ENCODE measurements around the gene BCL11A. TPM values are rescaled to one million over a fixed set of nuclear protein-coding genes. Genes with fewer than 3 reads are reported as not detected.

Gene BCL11A
- total RNA-seq, 1 experiment from 2014 or later: 0.29 TPM

GRCh38 chr2:60520151-60520876 is 33.1 kb downstream of the BCL11A start:
- H3K4me3 Mint-ChIP-seq (ENCODE audit: unreplicated experiment): no peak overlapping the region
- intact Hi-C loops (cut with micrococcal nuclease; ENCODE audit: unreplicated experiment): no loop called here
- BruUV-seq (replicated peaks): no TSS peak
- CTCF ChIA-PET: no interaction called here
- H3K9me3 Mint-ChIP-seq (ENCODE audit: unreplicated experiment): peaks cover 14% of the 10 kb centered on the region
- no peak for DNase-seq
- H3K4me1 Mint-ChIP-seq (ENCODE audit: low read depth, unreplicated experiment): peaks cover 22% of the 10 kb centered on the region
- Histone ChIP-seq H3K36me3 (ENCODE audit: control insufficient read depth, insufficient read depth, low read length) (no peaks in the 10 kb centered on the region), H3K27me3 (replicated peaks; ENCODE audit: control insufficient read depth, insufficient read depth, low read length) (no peaks in the 10 kb centered on the region), H3K4me3 (ENCODE audit: low read depth, low read length) (no peak overlapping the region), H3K4me1 (peaks cover 16% of the 10 kb centered on the region), H3K9me3 (no peaks in the 10 kb centered on the region)
- no peak overlapping the region for H3K27ac Mint-ChIP-seq (ENCODE audit: unreplicated experiment)
- no peaks in the 10 kb centered on the region for H3K27me3 Mint-ChIP-seq (ENCODE audit: insufficient read depth, unreplicated experiment)
- POLR2A ChIA-PET: no interaction called here
- no peaks in the 10 kb centered on the region for H3K36me3 Mint-ChIP-seq (ENCODE audit: insufficient read depth, unreplicated experiment)
- TF ChIP-seq, protein P1, sequence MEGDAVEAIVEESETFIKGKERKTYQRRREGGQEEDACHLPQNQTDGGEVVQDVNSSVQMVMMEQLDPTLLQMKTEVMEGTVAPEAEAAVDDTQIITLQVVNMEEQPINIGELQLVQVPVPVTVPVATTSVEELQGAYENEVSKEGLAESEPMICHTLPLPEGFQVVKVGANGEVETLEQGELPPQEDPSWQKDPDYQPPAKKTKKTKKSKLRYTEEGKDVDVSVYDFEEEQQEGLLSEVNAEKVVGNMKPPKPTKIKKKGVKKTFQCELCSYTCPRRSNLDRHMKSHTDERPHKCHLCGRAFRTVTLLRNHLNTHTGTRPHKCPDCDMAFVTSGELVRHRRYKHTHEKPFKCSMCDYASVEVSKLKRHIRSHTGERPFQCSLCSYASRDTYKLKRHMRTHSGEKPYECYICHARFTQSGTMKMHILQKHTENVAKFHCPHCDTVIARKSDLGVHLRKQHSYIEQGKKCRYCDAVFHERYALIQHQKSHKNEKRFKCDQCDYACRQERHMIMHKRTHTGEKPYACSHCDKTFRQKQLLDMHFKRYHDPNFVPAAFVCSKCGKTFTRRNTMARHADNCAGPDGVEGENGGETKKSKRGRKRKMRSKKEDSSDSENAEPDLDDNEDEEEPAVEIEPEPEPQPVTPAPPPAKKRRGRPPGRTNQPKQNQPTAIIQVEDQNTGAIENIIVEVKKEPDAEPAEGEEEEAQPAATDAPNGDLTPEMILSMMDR (IDR thresholded peaks at IDR 0.05; ENCODE audit: insufficient read depth in 1 of 2, low read depth in 1 of 2, low read length in 1 of 2, severe bottlenecking in 1 of 2, unreplicated experiment in 1 of 2): no peak

DNA sequence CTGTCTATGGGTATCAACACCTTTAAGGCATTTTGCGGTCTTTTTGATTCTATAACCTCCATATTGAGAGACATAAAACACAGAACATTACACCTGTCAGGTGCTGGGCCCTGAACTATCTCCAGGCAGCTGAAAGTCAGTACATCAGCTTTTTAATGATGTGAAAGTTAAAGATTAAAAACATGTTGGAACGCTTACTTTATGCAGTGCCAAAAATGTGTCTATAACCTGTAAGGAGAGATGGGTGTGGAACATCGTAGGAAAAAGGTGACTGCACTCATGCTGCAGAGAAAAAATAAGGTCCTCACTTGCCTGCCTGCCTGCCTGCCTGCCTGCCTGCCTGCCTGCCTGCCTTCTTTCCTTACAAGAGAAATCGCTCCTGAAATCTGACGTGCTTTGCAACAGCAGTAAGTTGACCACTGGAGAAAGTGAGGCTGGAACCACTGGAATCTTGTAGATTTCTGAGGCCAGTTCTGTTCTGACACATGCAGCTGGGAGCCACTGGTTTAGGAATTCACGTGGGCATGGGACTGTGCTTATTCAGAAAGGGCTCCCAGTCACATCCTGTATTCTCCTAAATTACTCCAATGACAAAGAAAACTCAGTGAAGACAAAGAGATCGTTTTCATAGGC is 34.1 kb downstream of the BCL11A start:
- H3K27me3 Mint-ChIP-seq (ENCODE audit: insufficient read depth, unreplicated experiment): no peaks in the 10 kb centered on the region
- intact Hi-C loops (cut with micrococcal nuclease; ENCODE audit: unreplicated experiment): no loop called here
- no peaks in the 10 kb centered on the region for H3K27me3 ChIP-seq (replicated peaks; ENCODE audit: control insufficient read depth, insufficient read depth, low read length)
- peaks cover 32% of the 10 kb centered on the region for H3K4me1 Mint-ChIP-seq (ENCODE audit: low read depth, unreplicated experiment)
- no peak for DNase-seq
- H3K4me3 ChIP-seq (ENCODE audit: low read depth, low read length): no peak overlapping the region
- no peaks in the 10 kb centered on the region for H3K36me3 Mint-ChIP-seq (ENCODE audit: insufficient read depth, unreplicated experiment)
- ChIA-PET POLR2A (no interaction called here), CTCF (no interaction called here)
- BruUV-seq (replicated peaks): no TSS peak
- TF ChIP-seq, protein P1 (IDR thresholded peaks at IDR 0.05; ENCODE audit: insufficient read depth in 1 of 2, low read depth in 1 of 2, low read length in 1 of 2, severe bottlenecking in 1 of 2, unreplicated experiment in 1 of 2): no peak
- peaks cover 25% of the 10 kb centered on the region for H3K4me1 ChIP-seq
- no peaks in the 10 kb centered on the region for H3K36me3 ChIP-seq (ENCODE audit: control insufficient read depth, insufficient read depth, low read length)
- no peak overlapping the region for H3K27ac Mint-ChIP-seq (ENCODE audit: unreplicated experiment)
- no peaks in the 10 kb centered on the region for H3K9me3 ChIP-seq
- H3K9me3 Mint-ChIP-seq (ENCODE audit: unreplicated experiment): peaks cover 14% of the 10 kb centered on the region
- H3K4me3 Mint-ChIP-seq (ENCODE audit: unreplicated experiment): no peak overlapping the region

- Mint-ChIP-seq H3K4me1 (ENCODE audit: low read depth, unreplicated experiment) (peaks cover 32% of the 10 kb centered on the region), H3K36me3 (ENCODE audit: insufficient read depth, unreplicated experiment) (no peaks in the 10 kb centered on the region), H3K27me3 (ENCODE audit: insufficient read depth, unreplicated experiment) (no peaks in the 10 kb centered on the region), H3K4me3 (ENCODE audit: unreplicated experiment) (no peak overlapping the region), H3K27ac (ENCODE audit: unreplicated experiment) (no peak overlapping the region), H3K9me3 (ENCODE audit: unreplicated experiment) (peaks cover 14% of the 10 kb centered on the region)
- Histone ChIP-seq H3K9me3 (0 out of 2 replicates have a peak, but pooled peaks cover 3% of the 10 kb centered on the region), H3K36me3 (ENCODE audit: control insufficient read depth, insufficient read depth, low read length) (no peaks in the 10 kb centered on the region), H3K27me3 (replicated peaks; ENCODE audit: control insufficient read depth, insufficient read depth, low read length) (no peaks in the 10 kb centered on the region), H3K4me3 (ENCODE audit: low read depth, low read length) (no peak overlapping the region), H3K4me1 (peaks cover 32% of the 10 kb centered on the region)
- CTCF ChIA-PET: interaction anchor here (1.2 kb wide), 1 partner anchor 32 kb away, joined by 4 read pairs; no protein-coding TSS in a partner anchor
- POLR2A ChIA-PET: no interaction called here
- no peak for DNase-seq
- TF ChIP-seq, protein P1 (IDR thresholded peaks at IDR 0.05; ENCODE audit: insufficient read depth in 1 of 2, low read depth in 1 of 2, low read length in 1 of 2, severe bottlenecking in 1 of 2, unreplicated experiment in 1 of 2): no peak
- no TSS peak for BruUV-seq (replicated peaks)
- intact Hi-C loops (cut with micrococcal nuclease; ENCODE audit: unreplicated experiment): no loop called here
Observed at GRCh38 chr2:60518567-60518966, 34.9 kb downstream of the BCL11A start.

All from Caco-2 (cell line).